K562 (cell line): Measurements from ENCODE around the gene EVPL. TPM values are rescaled to one million over a fixed set of nuclear protein-coding genes. Genes with fewer than 3 reads are reported as not detected.

Experiments
- ATAC-seq: fragments of 200-7000 bp; cut with Tn5 transposase; 3 replicates; pipeline ENCODE4 v1.9.1; 2020; ENCODE audit warnings: moderate library complexity
- BruUV-seq: library from RNA; stranded (reverse); fragments of 400-500 nt; replicated peaks from 2 replicates; lab custom pipeline; 2021; lab: Mats Ljungman, UMichigan
- CTCF ChIA-PET: fragments of 300-600 bp; formaldehyde crosslinking; extraction: SDS; loops from one replicate; lab custom pipeline; 2021; ENCODE audit warnings: low intra/inter-chr PET ratio; lab: Yijun Ruan, JAX
- POLR2A ChIA-PET: fragments of 300-600, 350-650 bp; sonication (Branson Sonifier 250); formaldehyde crosslinking; extraction: SDS; loops from one replicate; lab custom pipeline; 2021; ENCODE audit warnings: antibody characterized with exemption, inconsistent platforms; lab: Yijun Ruan, JAX
- DNase-seq, 4 experiments: peaks; one replicate each; pipeline versions ENCODE4 v3.0.0 to v3.0.0-alpha.2; 2011 to 2018; ENCODE audit warnings: low spot score in 3 of 4, mixed read lengths in 3 of 4; ENCODE audit errors: extremely low read depth in 1 of 4
- FAIRE-seq: peaks from 2 replicates; lab custom pipeline; 2011; peaks lifted over from hg19 to GRCh38; lab: Jason Lieb, UNC
- H2AFZ ChIP-seq: 2 replicates; pipeline ENCODE4 v1.6.0; 2011; ENCODE audit warnings: low read depth, low read length, control low read depth, inconsistent platforms
- H3K27ac ChIP-seq: fragments of 200-600 bp; 3 replicates; pipeline ENCODE4 v1.8.0; 2011; ENCODE audit warnings: low read depth, mild to moderate bottlenecking, control low read depth, inconsistent platforms, low read length, moderate library complexity, mixed read lengths; ENCODE audit errors: extremely low read depth
- H3K27me3 ChIP-seq, 2 experiments: fragments of 300-600 bp in 1 of 2; 2 replicates in 1 of 2; 3 replicates in 1 of 2; pipeline versions ENCODE4 v1.6.0 to v1.8.0; 2011; ENCODE audit warnings: inconsistent platforms in 2 of 2, low read length in 2 of 2, mild to moderate bottlenecking in 1 of 2, mixed read lengths in 1 of 2, moderate library complexity in 1 of 2; ENCODE audit not compliant: control insufficient read depth in 2 of 2, insufficient read depth in 2 of 2
- H3K36me3 ChIP-seq: fragments of 300-600 bp; 3 replicates; pipeline ENCODE4 v1.8.0; 2011; ENCODE audit warnings: mild to moderate bottlenecking, low read length, inconsistent platforms; ENCODE audit not compliant: control insufficient read depth, insufficient read depth
- H3K4me1 ChIP-seq, 2 experiments: fragments of 200-600 bp in 1 of 2; replicated peaks in 1 of 2; 2 replicates in 1 of 2; 3 replicates in 1 of 2; pipeline versions ENCODE4 v1.5.1 to v1.8.0; 2011; ENCODE audit warnings: inconsistent platforms in 2 of 2, low read length in 2 of 2, mild to moderate bottlenecking in 1 of 2, mixed read lengths in 1 of 2, moderate library complexity in 1 of 2; ENCODE audit not compliant: control insufficient read depth in 2 of 2, insufficient read depth in 2 of 2
- H3K4me2 ChIP-seq: 2 replicates; pipeline ENCODE4 v1.6.1; 2011; ENCODE audit warnings: low read length, control low read depth, inconsistent platforms, mixed read lengths; ENCODE audit not compliant: insufficient read depth
- H3K4me3 ChIP-seq: fragments of 200-600 bp; sonication (generic), shearing (Covaris generic); 2 replicates; pipeline ENCODE4 v1.5.1; 2016; ENCODE audit warnings: control low read depth, inconsistent platforms
- H3K79me2 ChIP-seq: fragments of 200-600 bp; 3 replicates; pipeline ENCODE4 v1.8.0; 2011; ENCODE audit warnings: low read length, inconsistent platforms; ENCODE audit not compliant: control insufficient read depth, insufficient read depth
- H3K9ac ChIP-seq, 2 experiments: 2 replicates each; pipeline versions ENCODE4 v1.6.0 to v1.6.1; 2011; ENCODE audit warnings: low read depth in 2 of 2, low read length in 2 of 2, control low read depth in 1 of 2, inconsistent platforms in 1 of 2, mild to moderate bottlenecking in 1 of 2, mixed read lengths in 1 of 2; ENCODE audit not compliant: insufficient read depth in 1 of 2
- H3K9me1 ChIP-seq: one replicate; pipeline ENCODE4 v1.6.0; 2011; ENCODE audit warnings: inconsistent platforms, mild to moderate bottlenecking, low read length, moderate library complexity; ENCODE audit not compliant: control insufficient read depth, insufficient read depth
- H3K9me3 ChIP-seq: replicated peaks from 2 replicates; pipeline ENCODE4 v1.5.1; 2011; ENCODE audit warnings: low read depth, low read length, inconsistent platforms; ENCODE audit not compliant: control insufficient read depth, insufficient read depth
- H4K20me1 ChIP-seq: replicated peaks from 2 replicates; pipeline ENCODE4 v1.6.1; 2011; ENCODE audit warnings: low read length, inconsistent platforms, mixed read lengths; ENCODE audit not compliant: control insufficient read depth, insufficient read depth
- DDX20 ChIP-seq: fragments of 450-650 bp; IDR thresholded peaks from 2 replicates; pipeline ENCODE4 v1.6.1; 2016; ENCODE audit warnings: missing genetic modification characterization, low read depth, mild to moderate bottlenecking, missing compliant biosample characterization, moderate library complexity
- FOXA3 ChIP-seq, 2 experiments: fragments of 450-650 bp in 1 of 2; sonication (generic) in 1 of 2; formaldehyde crosslinking; IDR thresholded peaks in 1 of 2; conservative IDR thresholded peaks in 1 of 2; 2 replicates each; pipeline versions ENCODE4 v1.4.0 to v1.8.0; 2020 to 2022; ENCODE audit warnings: mild to moderate bottlenecking in 2 of 2, missing genetic modification reagents in 1 of 2
- FOXP4 ChIP-seq: sonication (generic); formaldehyde crosslinking; IDR thresholded peaks from 2 replicates; pipeline ENCODE4 v1.8.0; 2022; ENCODE audit warnings: mild to moderate bottlenecking, missing genetic modification reagents, borderline replicate concordance
- MBD2 ChIP-seq: sonication (generic); IDR thresholded peaks from 2 replicates; pipeline ENCODE4 v1.6.1; 2016; ENCODE audit warnings: low read depth, borderline replicate concordance
- NBN ChIP-seq: fragments of 450-650 bp; IDR thresholded peaks from 2 replicates; pipeline ENCODE4 v1.6.1; 2016; ENCODE audit warnings: low read depth, mild to moderate bottlenecking
- SIN3B ChIP-seq: fragments of 450-650 bp; IDR thresholded peaks from 2 replicates; pipeline ENCODE4 v1.6.1; 2017; ENCODE audit warnings: low read depth, mild to moderate bottlenecking, moderate library complexity
- SLC30A9 ChIP-seq: fragments of 250-450 bp; sonication (Bioruptor Pico); IDR thresholded peaks from 2 replicates; pipeline ENCODE4 v1.8.0; 2022; ENCODE audit warnings: mild to moderate bottlenecking, moderate library complexity
- ZNF589 ChIP-seq: fragments of 200-800 bp; sonication (Bioruptor generic); IDR thresholded peaks from 2 replicates; pipeline ENCODE4 v1.6.1; 2016; ENCODE audit warnings: low read depth, missing genetic modification characterization, missing compliant biosample characterization
- ZZZ3 ChIP-seq: fragments of 450-650 bp; IDR thresholded peaks from 2 replicates; pipeline ENCODE4 v1.6.1; 2016; ENCODE audit warnings: antibody characterized with exemption, mild to moderate bottlenecking, moderate library complexity
- WGBS: fragments of 100-300 bp; shearing (Covaris generic); methylation state at CpG from one replicate; pipeline ENCODE4 v1.1.6; 2016; ENCODE audit warnings: low coverage, mixed read lengths; ENCODE audit not compliant: insufficient coverage; ENCODE audit errors: missing lambda C conversion rate; 5-methylcytosine and 5-hydroxymethylcytosine counted together
- in situ Hi-C: fragments of 300-500 bp; cut with MboI; formaldehyde crosslinking; loops from 4 replicates; pipeline ENCODE4 v1.15.0; 2018; ENCODE audit warnings: inconsistent platforms, mixed read lengths
- intact Hi-C: fragments of 100-400 bp; cut with micrococcal nuclease; formaldehyde crosslinking; loops from 2 replicates; pipeline ENCODE4 v1.14.2; 2022
- polyA plus RNA-seq, 8 experiments: library from polyadenylated mRNA; depleted of rRNA in 4 of 8; stranded (reverse) in 5 of 8; unstranded in 3 of 8; fragments of >200 nt; fragmentation: Nextera tagmentation in 2 of 8; fragmentation: Illumina TruSeq in 1 of 8; extraction: Ambion mirVana in 2 of 8; extraction: Trizol in 1 of 8; gene quantifications; 2 replicates each; pipeline versions ENCODE4 v1.2.1 to v1.2.3, GENCODE V29; 2011 to 2014; ENCODE audit warnings: inconsistent platforms in 1 of 8, missing spikeins in 1 of 8
- total RNA-seq, 7 experiments: library from RNA; depleted of rRNA in 6 of 7; stranded (reverse); fragments of >200 nt in 6 of 7; fragmentation: Illumina TruSeq in 2 of 7; extraction: Trizol in 2 of 7; gene quantifications; 2 replicates each; pipeline versions ENCODE4 v1.2.1 to v1.2.3, GENCODE V29; 2011 to 2021; ENCODE audit warnings: low replicate concordance in 1 of 7

EVPL gene
- total and polyA plus RNA-seq, 9 of the 15 experiments (the other 6 are each of a cell fraction or from before 2014, with no cell fraction given), result 0.08 to 0.18 (median 0.16) TPM; not detected in 5

- Histone ChIP-seq H3K36me3 (peaks cover 29% of the 10 kb centered on the region; the same call in 2 of the 3 replicates), H3K27ac (peak within 1 kb of the TSS; percentile 80), H3K9ac (peak within 1 kb of the TSS; percentile 92 to 98), H3K4me1 (peaks cover 5 to 45% of the 10 kb centered on the region in 2 experiments), H3K4me2 (peak within 1 kb of the TSS; percentile 99), H3K79me2 (peaks cover 46% of the 10 kb centered on the region), H3K4me3 (peak within 1 kb of the TSS; percentile 79), H3K27me3 (peaks cover 12 to 26% of the 10 kb centered on the region in 2 experiments; a peak in 3 of 5 replicates), H2AFZ (peak within 1 kb of the TSS; percentile 99), H3K9me3 (no peaks in the 10 kb centered on the region), H4K20me1 (peaks cover 13% of the 10 kb centered on the region; the same call in 1 of the 2 replicates), H3K9me1 (peaks cover 5% of the 10 kb centered on the region)
- BruUV-seq, result no TSS peak
- FAIRE-seq (peak; percentile 97), ATAC-seq (peak; percentile 99), DNase-seq (peak; percentile 92 to 95 (median 95))
- in situ Hi-C loops, result no loop called here
- ChIA-PET CTCF (interaction anchor here (0.6 kb wide), 1 partner anchor 370 kb away, joined by 3 read pairs; no protein-coding TSS in a partner anchor), POLR2A (interaction anchor here (0.6 to 3.1 kb wide), 16 partner anchors 8 to 1322 kb away, joined by 3 to 33 read pairs (median 4); partner anchors contain the start of genes EVPL and UBALD2)
- WGBS, result under 1% methylated on average over 41 of the region's 57 CpGs
- intact Hi-C loops, result no loop called here
- TF ChIP-seq FOXA3 (CRISPR knock-in tag; conservative IDR thresholded peaks at IDR 0.05 in 1 of 2, IDR thresholded peaks at IDR 0.05 in 1 of 2) (no peak; a peak in 1 of 4 replicates), NBN (0 out of 2 replicates have a peak, but pooled peaks have one; percentile 19), ZZZ3 (no peak), DDX20 (no peak), FOXP4 (CRISPR knock-in tag) (peak; percentile 33; the same call in 1 of the 2 replicates), MBD2 (peak; percentile 63; the same call in 1 of the 2 replicates), ZNF589 (CRISPR knock-in tag) (no peak), SIN3B (peak; percentile 94), SLC30A9 (CRISPR knock-in tag) (no peak)
These were observed 45.2 kb upstream of the EVPL start, which contains the start of gene SRP68 for GRCh38 chr17:76072148-76072858. SRP68 (minus strand) TSS chr17:76072517; CDS start chr17:76072491, 26 bp downstream.
